ENCODE results near the gene BRAF.

The BRAF gene

DNA sequence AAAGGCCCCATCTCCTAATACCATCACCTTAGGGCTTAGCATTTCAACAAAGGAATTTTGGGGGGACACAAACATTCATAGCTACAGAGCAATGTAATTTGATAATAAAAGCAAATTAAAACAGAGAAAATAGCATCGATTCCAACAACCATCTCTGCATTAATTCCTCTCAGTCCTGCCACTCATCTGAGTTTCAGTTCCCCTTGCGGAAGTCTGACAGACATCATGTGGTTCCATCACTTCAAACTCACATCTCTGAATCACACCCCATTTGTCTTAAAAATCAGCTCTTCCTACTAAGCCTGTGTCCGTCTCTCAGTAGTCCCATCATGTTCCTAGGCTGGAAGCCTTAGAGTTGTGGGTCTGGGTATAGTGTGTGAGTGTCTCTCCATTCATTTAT lies 248.4 kb downstream of the BRAF start:
- TF ChIP-seq TOX (CRISPR knock-in tag; IDR thresholded peaks at IDR 0.05; ENCODE audit: borderline replicate concordance) (no peak), RARB (CRISPR knock-in tag; IDR thresholded peaks at IDR 0.05) (no peak), ARNTL (CRISPR knock-in tag; IDR thresholded peaks at IDR 0.05; ENCODE audit: borderline replicate concordance, low read depth) (no peak), OSR1 (CRISPR knock-in tag; IDR thresholded peaks at IDR 0.05) (no peak), GLIS3 (CRISPR knock-in tag; IDR thresholded peaks at IDR 0.05) (no peak), PPARA (CRISPR knock-in tag; IDR thresholded peaks at IDR 0.05; ENCODE audit: borderline replicate concordance) (no peak), ZC3H10 (CRISPR knock-in tag; IDR thresholded peaks at IDR 0.05) (no peak), ZNF565 (CRISPR knock-in tag; conservative IDR thresholded peaks at IDR 0.05; ENCODE audit: low read depth) (no peak), CREB5 (CRISPR knock-in tag; IDR thresholded peaks at IDR 0.05; ENCODE audit: low read depth) (no peak), ZFP30 (CRISPR knock-in tag; IDR thresholded peaks at IDR 0.05) (no peak), ZNF8 (CRISPR knock-in tag; IDR thresholded peaks at IDR 0.05) (no peak), BACH2 (CRISPR knock-in tag; IDR thresholded peaks at IDR 0.05; ENCODE audit: borderline replicate concordance) (no peak), POU6F1 (CRISPR knock-in tag; IDR thresholded peaks at IDR 0.05; ENCODE audit: borderline replicate concordance, low read depth) (no peak), TSHZ2 (CRISPR knock-in tag; IDR thresholded peaks at IDR 0.05) (no peak), CSDC2 (CRISPR knock-in tag; IDR thresholded peaks at IDR 0.05) (no peak)
- TF ChIP-seq, protein P1, sequence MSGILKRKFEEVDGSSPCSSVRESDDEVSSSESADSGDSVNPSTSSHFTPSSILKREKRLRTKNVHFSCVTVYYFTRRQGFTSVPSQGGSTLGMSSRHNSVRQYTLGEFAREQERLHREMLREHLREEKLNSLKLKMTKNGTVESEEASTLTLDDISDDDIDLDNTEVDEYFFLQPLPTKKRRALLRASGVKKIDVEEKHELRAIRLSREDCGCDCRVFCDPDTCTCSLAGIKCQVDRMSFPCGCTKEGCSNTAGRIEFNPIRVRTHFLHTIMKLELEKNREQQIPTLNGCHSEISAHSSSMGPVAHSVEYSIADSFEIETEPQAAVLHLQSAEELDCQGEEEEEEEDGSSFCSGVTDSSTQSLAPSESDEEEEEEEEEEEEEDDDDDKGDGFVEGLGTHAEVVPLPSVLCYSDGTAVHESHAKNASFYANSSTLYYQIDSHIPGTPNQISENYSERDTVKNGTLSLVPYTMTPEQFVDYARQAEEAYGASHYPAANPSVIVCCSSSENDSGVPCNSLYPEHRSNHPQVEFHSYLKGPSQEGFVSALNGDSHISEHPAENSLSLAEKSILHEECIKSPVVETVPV (CRISPR knock-in tag; IDR thresholded peaks at IDR 0.05) = no peak
- ATAC-seq = no peak

DNA sequence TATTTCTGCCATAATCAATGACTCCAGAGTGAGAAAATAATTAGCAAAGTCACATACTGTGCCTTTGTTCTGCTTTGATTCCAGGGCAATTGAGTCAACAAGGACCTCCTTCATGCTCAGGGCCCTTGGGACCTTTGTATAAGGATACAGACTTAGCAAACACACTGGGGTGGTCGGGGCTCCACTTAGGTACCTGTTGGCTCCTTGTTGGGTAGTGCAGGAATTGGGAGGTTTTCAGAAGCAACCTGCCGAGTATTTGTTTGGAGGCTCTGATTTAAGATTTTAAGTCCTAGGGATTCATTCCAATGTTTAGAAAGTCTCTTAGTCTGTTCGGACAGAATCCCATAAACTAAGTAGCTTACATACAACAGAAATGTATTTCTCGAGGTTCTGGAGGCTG lies 249.0 kb downstream of the BRAF start:
- no peak for ATAC-seq
- TF ChIP-seq TCF4 (CRISPR knock-in tag; IDR thresholded peaks at IDR 0.05; ENCODE audit: borderline replicate concordance) = no peak
- no peak for TF ChIP-seq ZNF70 (CRISPR knock-in tag; IDR thresholded peaks at IDR 0.05)
- TF ChIP-seq, protein P1 (CRISPR knock-in tag; IDR thresholded peaks at IDR 0.05) = no peak
- TF ChIP-seq RARB (CRISPR knock-in tag; IDR thresholded peaks at IDR 0.05) = no peak
- TF ChIP-seq ESRRG (CRISPR knock-in tag; IDR thresholded peaks at IDR 0.05) = no peak
- TF ChIP-seq OSR1 (CRISPR knock-in tag; IDR thresholded peaks at IDR 0.05) = no peak
- no peak for TF ChIP-seq ZNF8 (CRISPR knock-in tag; IDR thresholded peaks at IDR 0.05)
- TF ChIP-seq ISL1 (CRISPR knock-in tag; IDR thresholded peaks at IDR 0.05) = no peak
- no peak for TF ChIP-seq BACH2 (CRISPR knock-in tag; IDR thresholded peaks at IDR 0.05; ENCODE audit: borderline replicate concordance)
- TF ChIP-seq GLIS3 (CRISPR knock-in tag; IDR thresholded peaks at IDR 0.05) = no peak
- TF ChIP-seq ZC3H10 (CRISPR knock-in tag; IDR thresholded peaks at IDR 0.05) = no peak
- TF ChIP-seq ZNF565 (CRISPR knock-in tag; conservative IDR thresholded peaks at IDR 0.05; ENCODE audit: low read depth) = no peak
- TF ChIP-seq ARNTL (CRISPR knock-in tag; IDR thresholded peaks at IDR 0.05; ENCODE audit: borderline replicate concordance, low read depth) = no peak
- TF ChIP-seq TSHZ2 (CRISPR knock-in tag; IDR thresholded peaks at IDR 0.05) = no peak
